Measurements from ENCODE around the gene ELAVL4.

- TF ChIP-seq ZFX (IDR thresholded peaks at IDR 0.05), result no peak
- TF ChIP-seq CTCF (conservative IDR thresholded peaks at IDR 0.05), result no peak
Measured at GRCh38 chr1:50097791-50098190, 10.9 kb upstream of the ELAVL4 start.
